ENCODE results near the gene DLGAP1.

DNA sequence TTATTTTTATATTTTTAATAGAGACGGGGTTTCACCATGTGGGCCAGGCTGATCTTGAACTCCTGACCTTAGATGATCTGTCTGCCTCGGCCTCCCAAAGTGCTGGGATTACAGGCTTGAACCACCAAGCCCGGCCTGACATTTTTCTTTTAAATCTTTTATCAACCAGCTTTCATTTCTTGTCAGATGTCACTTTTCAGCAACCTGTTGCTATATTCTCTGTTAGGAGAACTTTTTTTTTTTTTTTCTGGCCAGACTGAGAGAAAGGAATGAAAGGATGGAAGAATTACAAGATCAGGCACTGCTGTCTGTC, 858.8 kb downstream of the DLGAP1 start:
- no peak for TF ChIP-seq POLR2A (IDR thresholded peaks at IDR 0.05)
- no peak for TF ChIP-seq EP300 (IDR thresholded peaks at IDR 0.05)
- TF ChIP-seq, protein P1, sequence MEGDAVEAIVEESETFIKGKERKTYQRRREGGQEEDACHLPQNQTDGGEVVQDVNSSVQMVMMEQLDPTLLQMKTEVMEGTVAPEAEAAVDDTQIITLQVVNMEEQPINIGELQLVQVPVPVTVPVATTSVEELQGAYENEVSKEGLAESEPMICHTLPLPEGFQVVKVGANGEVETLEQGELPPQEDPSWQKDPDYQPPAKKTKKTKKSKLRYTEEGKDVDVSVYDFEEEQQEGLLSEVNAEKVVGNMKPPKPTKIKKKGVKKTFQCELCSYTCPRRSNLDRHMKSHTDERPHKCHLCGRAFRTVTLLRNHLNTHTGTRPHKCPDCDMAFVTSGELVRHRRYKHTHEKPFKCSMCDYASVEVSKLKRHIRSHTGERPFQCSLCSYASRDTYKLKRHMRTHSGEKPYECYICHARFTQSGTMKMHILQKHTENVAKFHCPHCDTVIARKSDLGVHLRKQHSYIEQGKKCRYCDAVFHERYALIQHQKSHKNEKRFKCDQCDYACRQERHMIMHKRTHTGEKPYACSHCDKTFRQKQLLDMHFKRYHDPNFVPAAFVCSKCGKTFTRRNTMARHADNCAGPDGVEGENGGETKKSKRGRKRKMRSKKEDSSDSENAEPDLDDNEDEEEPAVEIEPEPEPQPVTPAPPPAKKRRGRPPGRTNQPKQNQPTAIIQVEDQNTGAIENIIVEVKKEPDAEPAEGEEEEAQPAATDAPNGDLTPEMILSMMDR (IDR thresholded peaks at IDR 0.05): no peak
